Osteocyte (in vitro differentiated cells): ENCODE measurements around the gene SIL1. TPM values are rescaled to one million over a fixed set of nuclear protein-coding genes. Genes with fewer than 3 reads are reported as not detected.
A peak's percentile ranks its signal among the peaks of the same experiment; 100 is the strongest.

Source experiments
- DNase-seq: peaks from one replicate; pipeline ENCODE4 v3.0.0; 2021; ENCODE audit warnings: mixed read lengths; ENCODE audit not compliant: unreplicated experiment; ENCODE audit errors: extremely low spot score
- H3K27ac Mint-ChIP-seq: one replicate; pipeline ENCODE4 v1.8.0; 2021; ENCODE audit warnings: mild to moderate bottlenecking, mixed read lengths; ENCODE audit not compliant: unreplicated experiment
- H3K27me3 Mint-ChIP-seq: one replicate; pipeline ENCODE4 v1.8.0; 2021; ENCODE audit warnings: mixed read lengths; ENCODE audit not compliant: unreplicated experiment
- H3K36me3 Mint-ChIP-seq: one replicate; pipeline ENCODE4 v1.8.0; 2021; ENCODE audit warnings: mixed read lengths; ENCODE audit not compliant: unreplicated experiment
- H3K4me1 Mint-ChIP-seq: one replicate; pipeline ENCODE4 v1.8.0; 2021; ENCODE audit warnings: mixed read lengths; ENCODE audit not compliant: unreplicated experiment
- H3K4me3 Mint-ChIP-seq: one replicate; pipeline ENCODE4 v1.8.0; 2021; ENCODE audit warnings: mild to moderate bottlenecking, moderate library complexity, mixed read lengths; ENCODE audit not compliant: unreplicated experiment
- H3K9me3 Mint-ChIP-seq: one replicate; pipeline ENCODE4 v1.8.0; 2021; ENCODE audit warnings: mixed read lengths; ENCODE audit not compliant: unreplicated experiment
- total RNA-seq: library from RNA; stranded (reverse); gene quantifications from 2 replicates; pipeline ENCODE4 v1.2.1, GENCODE V29; 2021
- TF ChIP-seq, protein P1 (sequence below): fragments of 200-600 bp; sonication (generic); IDR thresholded peaks from 2 replicates; pipeline ENCODE4 v1.5.0; 2021; ENCODE audit warnings: antibody characterized with exemption, mild to moderate bottlenecking, moderate library complexity

The SIL1 gene
- total RNA-seq, 1 donor from 2014 or later = 58.4 TPM

DNA sequence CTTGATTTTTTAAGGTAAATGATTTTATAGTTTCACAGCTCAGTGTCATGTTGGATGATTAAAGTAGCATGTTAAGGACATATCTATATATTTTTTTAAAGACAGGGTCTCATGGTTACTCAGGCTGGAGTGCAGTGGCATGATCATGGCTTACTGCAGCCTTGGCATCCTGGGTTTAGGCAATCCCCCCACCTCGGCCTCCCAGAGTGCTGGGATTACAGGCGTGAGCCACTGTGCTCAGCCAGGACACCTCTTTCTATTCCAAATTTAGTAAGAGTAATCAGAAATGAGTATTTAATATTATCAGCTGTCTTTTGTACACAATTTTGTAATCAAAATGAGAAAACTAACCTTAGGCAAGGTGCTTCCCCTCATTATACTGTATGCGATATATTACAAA is 284.4 kb downstream of the SIL1 start:
- Mint-ChIP-seq H3K27me3 (no peaks in the 10 kb centered on the region), H3K9me3 (no peaks in the 10 kb centered on the region), H3K4me1 (peaks cover 2% of the 10 kb centered on the region), H3K36me3 (peaks cover 45% of the 10 kb centered on the region), H3K27ac (no peak overlapping the region), H3K4me3 (no peak overlapping the region)
- no peak for DNase-seq
- TF ChIP-seq, protein P1, sequence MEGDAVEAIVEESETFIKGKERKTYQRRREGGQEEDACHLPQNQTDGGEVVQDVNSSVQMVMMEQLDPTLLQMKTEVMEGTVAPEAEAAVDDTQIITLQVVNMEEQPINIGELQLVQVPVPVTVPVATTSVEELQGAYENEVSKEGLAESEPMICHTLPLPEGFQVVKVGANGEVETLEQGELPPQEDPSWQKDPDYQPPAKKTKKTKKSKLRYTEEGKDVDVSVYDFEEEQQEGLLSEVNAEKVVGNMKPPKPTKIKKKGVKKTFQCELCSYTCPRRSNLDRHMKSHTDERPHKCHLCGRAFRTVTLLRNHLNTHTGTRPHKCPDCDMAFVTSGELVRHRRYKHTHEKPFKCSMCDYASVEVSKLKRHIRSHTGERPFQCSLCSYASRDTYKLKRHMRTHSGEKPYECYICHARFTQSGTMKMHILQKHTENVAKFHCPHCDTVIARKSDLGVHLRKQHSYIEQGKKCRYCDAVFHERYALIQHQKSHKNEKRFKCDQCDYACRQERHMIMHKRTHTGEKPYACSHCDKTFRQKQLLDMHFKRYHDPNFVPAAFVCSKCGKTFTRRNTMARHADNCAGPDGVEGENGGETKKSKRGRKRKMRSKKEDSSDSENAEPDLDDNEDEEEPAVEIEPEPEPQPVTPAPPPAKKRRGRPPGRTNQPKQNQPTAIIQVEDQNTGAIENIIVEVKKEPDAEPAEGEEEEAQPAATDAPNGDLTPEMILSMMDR = no peak

DNA sequence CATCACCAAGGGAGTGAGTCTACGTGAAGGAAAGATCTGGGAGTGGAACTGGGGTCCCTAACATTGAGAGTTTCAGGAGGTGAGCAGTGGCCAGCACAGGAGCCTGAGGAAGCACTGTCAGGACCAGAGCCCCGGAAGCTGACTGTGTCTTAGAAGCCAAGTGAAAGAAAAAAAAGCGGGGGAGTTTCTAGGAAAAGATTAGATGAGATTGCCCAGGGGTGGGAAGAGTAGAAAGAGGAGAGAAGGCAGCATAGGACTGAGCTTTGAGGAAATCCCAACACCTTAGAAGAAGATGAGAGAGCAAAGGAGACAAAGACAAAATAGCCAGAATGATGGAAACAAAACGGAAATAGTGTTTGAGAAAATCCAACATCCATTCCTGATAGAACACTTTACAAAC is 286.1 kb downstream of the SIL1 start:
- no peaks in the 10 kb centered on the region for H3K27me3 Mint-ChIP-seq
- H3K4me1 Mint-ChIP-seq = peaks cover 2% of the 10 kb centered on the region
- H3K4me3 Mint-ChIP-seq = no peak overlapping the region
- peaks cover 48% of the 10 kb centered on the region for H3K36me3 Mint-ChIP-seq
- DNase-seq = no peak
- TF ChIP-seq, protein P1 = no peak
- peak overlapping the region; percentile 2 for H3K27ac Mint-ChIP-seq
- no peaks in the 10 kb centered on the region for H3K9me3 Mint-ChIP-seq

DNA sequence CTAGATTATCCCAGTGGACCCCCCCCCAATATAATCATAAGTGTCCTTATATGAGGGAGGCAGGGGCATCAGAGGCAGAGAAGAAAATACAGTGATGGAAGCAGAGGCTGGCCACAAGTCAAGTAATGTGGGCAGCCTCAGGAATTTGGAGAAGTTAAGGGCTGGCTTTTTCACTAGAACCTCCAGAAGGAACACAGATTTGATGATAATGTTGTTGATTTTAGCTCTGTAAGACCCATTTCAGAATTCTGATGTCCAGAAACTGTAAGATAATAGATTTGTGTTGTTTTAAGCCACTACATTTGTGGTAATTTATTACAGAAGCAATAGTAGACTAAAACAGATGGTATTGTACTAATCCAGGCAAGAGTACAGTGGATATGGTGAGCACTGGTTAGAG is 286.7 kb downstream of the SIL1 start:
- H3K27me3 Mint-ChIP-seq = no peaks in the 10 kb centered on the region
- H3K36me3 Mint-ChIP-seq = peaks cover 54% of the 10 kb centered on the region
- TF ChIP-seq, protein P1 = no peak
- no peaks in the 10 kb centered on the region for H3K9me3 Mint-ChIP-seq
- H3K4me1 Mint-ChIP-seq = peaks cover 2% of the 10 kb centered on the region
- no peak overlapping the region for H3K4me3 Mint-ChIP-seq
- no peak for DNase-seq
- no peak overlapping the region for H3K27ac Mint-ChIP-seq

DNA sequence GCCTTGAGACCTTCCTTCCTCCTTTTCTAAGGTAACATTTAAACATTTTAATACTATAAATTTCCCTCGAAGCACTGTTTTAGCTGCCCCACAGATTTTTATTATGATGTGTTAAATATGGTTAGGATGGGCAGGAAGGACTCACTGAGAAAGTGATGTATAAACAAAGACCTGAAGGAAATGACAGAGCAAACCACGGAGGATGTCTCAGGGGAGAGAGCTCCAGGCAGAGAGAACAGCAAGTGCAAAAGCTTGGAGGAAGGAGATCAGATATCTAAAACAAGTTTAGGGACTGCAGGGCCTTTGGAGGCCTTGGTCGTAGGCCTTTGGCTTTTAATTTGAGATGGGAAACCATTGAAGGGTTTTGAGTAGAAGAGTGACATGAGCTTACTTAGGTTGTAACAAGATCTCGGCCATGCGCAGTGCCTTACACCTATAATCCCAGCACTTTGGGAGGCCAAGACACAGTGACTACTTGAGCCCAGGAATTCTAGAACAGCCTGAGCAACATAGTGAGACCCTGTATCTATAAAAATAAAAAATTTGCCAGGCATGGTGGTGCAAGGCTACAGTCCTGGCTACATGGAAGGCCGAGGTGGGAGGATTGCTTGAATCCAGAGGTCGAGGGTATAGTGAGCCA is 287.5 kb downstream of the SIL1 start:
- Mint-ChIP-seq H3K36me3 (peaks cover 51% of the 10 kb centered on the region), H3K4me1 (peaks cover 3% of the 10 kb centered on the region), H3K27ac (no peak overlapping the region), H3K9me3 (no peaks in the 10 kb centered on the region), H3K4me3 (no peak overlapping the region), H3K27me3 (no peaks in the 10 kb centered on the region)
- no peak for DNase-seq
- TF ChIP-seq, protein P1 = no peak

DNA sequence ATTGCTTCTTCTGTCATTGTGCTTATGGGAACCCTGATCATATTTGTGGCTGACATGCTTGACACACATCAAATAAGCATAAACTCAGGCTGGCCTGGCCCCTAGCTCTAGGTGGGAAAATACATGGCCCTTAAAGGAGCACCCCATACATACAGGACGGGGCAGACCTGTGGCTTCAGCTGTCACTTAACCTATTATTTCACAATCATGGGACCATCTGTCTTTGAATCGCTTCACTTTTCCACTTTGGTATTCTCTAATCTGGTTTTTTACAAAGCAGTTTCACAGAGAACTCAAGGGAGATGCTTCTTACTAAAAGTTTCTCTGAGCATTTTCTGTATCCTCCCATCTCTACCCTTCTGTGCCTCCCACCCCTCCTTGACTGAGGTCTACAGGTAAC is 288.4 kb downstream of the SIL1 start:
- TF ChIP-seq, protein P1 = no peak
- Mint-ChIP-seq H3K27ac (no peak overlapping the region), H3K27me3 (no peaks in the 10 kb centered on the region), H3K4me3 (no peak overlapping the region), H3K4me1 (peaks cover 5% of the 10 kb centered on the region), H3K9me3 (no peaks in the 10 kb centered on the region), H3K36me3 (peaks cover 53% of the 10 kb centered on the region)
- DNase-seq = no peak
